GM18526 (cell line): ENCODE data around the gene KLHL21.

Experiments used
- POLR2A ChIP-seq: IDR thresholded peaks from 3 replicates; pipeline ENCODE4 v1.6.1; 2011; ENCODE audit not compliant: insufficient read length; ENCODE audit errors: extremely low read depth

Gene KLHL21

DNA sequence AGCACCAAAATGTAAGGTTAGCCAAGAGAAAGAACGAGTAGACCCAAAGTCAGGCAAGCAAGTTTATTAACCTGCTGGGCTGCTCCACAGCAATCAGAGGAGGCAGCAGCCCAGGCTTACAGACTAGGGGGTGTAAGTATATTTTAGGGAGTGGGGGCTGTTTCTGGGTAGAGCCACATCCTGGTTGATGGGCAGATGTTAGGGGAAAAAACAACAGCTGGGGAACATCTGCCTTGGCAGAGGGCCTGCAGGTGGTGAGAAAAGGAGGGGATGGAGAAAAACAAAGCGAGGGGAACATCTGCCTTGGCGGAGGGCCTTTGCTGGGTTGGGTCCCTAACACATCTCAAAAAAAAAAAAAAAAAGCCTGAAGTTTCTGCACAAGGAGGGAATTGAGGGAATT lies 32.6 kb downstream of the KLHL21 start:
- TF ChIP-seq POLR2A, result no peak

- no peak for TF ChIP-seq POLR2A
Measured at GRCh38 chr1:6569033-6569432, 33.6 kb downstream of the KLHL21 start.

- no peak for TF ChIP-seq POLR2A
Measured at GRCh38 chr1:6560267-6560666, 42.4 kb downstream of the KLHL21 start.

GRCh38 chr1:6557597-6557996 lies 45.1 kb downstream of the KLHL21 start:
- no peak for TF ChIP-seq POLR2A

DNA sequence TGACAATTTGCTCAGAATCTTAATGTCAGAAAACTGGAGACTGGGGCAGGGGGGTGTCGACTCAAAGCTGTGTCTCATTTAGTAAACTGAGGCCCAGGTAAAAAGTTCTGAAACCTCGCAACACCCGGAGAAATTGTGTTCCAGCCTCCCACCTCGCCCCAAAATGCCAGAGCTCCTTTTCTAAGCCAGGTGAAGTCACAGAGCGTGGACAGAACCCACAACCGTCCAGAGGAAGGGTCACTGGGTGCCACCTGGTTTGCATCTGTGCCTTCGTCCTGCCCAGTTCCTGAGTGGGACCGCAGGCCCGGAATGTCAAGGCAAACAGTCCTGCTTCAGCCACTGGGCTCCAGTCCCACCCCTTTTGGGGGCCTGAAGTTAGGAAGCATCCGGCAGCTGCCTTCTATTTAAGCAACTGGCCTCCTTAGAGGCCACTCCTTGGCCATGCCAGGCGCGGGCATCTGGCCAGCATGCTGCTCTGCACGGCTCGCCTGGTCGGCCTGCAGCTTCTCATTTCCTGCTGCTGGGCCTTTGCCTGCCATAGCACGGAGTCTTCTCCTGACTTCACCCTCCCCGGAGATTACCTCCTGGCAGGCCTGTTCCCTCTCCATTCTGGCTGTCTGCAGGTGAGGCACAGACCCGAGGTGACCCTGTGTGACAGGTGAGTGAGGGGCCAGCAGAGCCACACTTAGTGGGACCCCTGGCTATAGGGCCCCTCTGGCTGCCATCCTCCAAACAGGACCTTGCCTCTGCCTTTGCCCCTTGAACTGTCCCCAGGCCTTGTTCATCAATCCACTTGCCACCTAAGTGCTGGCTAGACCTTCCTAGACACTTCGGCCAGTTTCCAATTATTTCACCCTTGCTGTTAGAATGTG lies 47.5 kb downstream of the KLHL21 start, which contains the start of gene TAS1R1:
TAS1R1 (plus strand) TSS at position 401 of the 872 bp plus-strand sequence; CDS start at position 468, 67 bp downstream.
- TF ChIP-seq POLR2A, result no peak

- peak; percentile 76 for TF ChIP-seq POLR2A
Measured at GRCh38 chr1:6554031-6554906, 48.4 kb downstream of the KLHL21 start, which contains the start of gene NOL9. TSS of gene NOL9 (minus strand) at chr1:6554513. CDS start at chr1:6554502, 11 bp downstream.

DNA sequence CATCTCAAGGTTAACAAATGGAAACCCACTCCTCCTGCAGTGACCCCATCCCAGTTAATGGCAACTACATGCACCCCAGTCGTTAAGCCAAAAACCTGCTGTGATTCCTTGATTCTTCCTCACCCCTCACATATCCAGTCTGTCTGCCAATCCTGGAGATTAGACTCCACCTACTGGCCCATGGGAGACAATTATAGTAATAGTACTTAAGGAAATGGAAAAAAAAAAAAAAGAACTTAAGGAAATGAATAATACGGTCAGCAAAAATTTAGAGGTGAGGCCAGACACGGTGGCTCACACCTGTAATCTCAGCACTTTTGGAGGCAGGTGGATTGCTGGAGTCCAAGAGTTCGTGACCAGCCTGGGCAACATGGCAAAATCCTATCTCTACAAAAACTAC lies 55.4 kb downstream of the KLHL21 start:
- TF ChIP-seq POLR2A, result no peak

DNA sequence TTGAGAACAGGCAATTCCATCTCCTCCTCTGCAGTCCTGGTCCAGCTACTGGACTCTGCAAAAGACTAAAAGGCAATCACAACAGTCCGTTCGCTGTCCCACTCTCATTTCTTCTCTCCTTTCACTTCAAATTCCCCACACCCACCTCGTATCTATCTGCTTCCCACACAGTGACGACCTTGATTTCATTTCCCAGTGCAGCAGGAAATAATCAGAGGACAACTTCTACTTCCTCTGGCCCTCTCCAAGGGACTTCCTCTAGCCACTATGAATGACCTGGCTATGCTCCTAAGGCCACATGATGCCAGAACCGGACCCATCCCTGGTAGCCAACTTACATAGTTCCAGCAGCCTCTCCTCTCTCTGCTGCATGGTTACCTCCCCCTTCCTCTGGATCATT lies 56.3 kb downstream of the KLHL21 start:
- no peak for TF ChIP-seq POLR2A

GRCh38 chr1:6545276-6546112 lies 57.2 kb downstream of the KLHL21 start:
- TF ChIP-seq POLR2A, result no peak

DNA sequence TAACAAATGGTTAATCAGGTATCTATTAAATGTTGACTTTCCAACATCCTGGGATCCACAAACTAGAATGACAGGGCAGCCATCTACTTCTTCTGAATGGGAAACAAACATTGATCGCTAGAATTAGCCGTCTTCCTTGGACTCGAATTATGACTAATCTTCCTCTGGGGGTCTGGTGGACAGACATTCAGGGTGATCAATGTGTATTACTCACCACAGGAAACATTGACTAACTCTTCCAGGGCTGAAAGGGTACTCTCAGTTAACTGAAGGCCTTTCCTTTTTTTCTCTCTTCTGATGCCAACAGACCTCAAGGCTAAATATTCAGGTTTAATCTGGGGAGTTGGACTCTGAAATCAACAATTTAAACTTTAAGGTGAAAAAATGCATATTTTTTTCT lies 57.8 kb downstream of the KLHL21 start:
- TF ChIP-seq POLR2A, result no peak
